ENCODE data around the gene LPAR2.

- no peak for TF ChIP-seq CTCF (conservative IDR thresholded peaks at IDR 0.05 in 1 of 2, IDR thresholded peaks at IDR 0.05 in 1 of 2; ENCODE audit: extremely low read depth in 1 of 2, insufficient read depth in 1 of 2, low read depth in 1 of 2, low read length in 2 of 2)
- TF ChIP-seq EZH2 (IDR thresholded peaks at IDR 0.05; ENCODE audit: borderline replicate concordance, low read length): no peak
Observed at GRCh38 chr19:19644054-19644388, 16.0 kb upstream of the LPAR2 start.

Measured in mammary epithelial cell (primary cell).